K562 (cell line): ENCODE results near the gene SLC2A13. TPM values are rescaled to one million over a fixed set of nuclear protein-coding genes. Genes with fewer than 3 reads are reported as not detected.
A peak's percentile ranks its signal among the peaks of the same experiment; 100 is the strongest.

Experiments used
- ATAC-seq: fragments of 200-7000 bp; cut with Tn5 transposase; 3 replicates; pipeline ENCODE4 v1.9.1; 2020; ENCODE audit warnings: moderate library complexity
- BruUV-seq: library from RNA; stranded (reverse); fragments of 400-500 nt; replicated peaks from 2 replicates; lab custom pipeline; 2021; lab: Mats Ljungman, UMichigan
- CTCF ChIA-PET: fragments of 300-600 bp; formaldehyde crosslinking; extraction: SDS; loops from one replicate; lab custom pipeline; 2021; ENCODE audit warnings: low intra/inter-chr PET ratio; lab: Yijun Ruan, JAX
- POLR2A ChIA-PET: fragments of 300-600, 350-650 bp; sonication (Branson Sonifier 250); formaldehyde crosslinking; extraction: SDS; loops from one replicate; lab custom pipeline; 2021; ENCODE audit warnings: antibody characterized with exemption, inconsistent platforms; lab: Yijun Ruan, JAX
- DNase-seq, 4 experiments: peaks; one replicate each; pipeline versions ENCODE4 v3.0.0 to v3.0.0-alpha.2; 2011 to 2018; ENCODE audit warnings: low spot score in 3 of 4, mixed read lengths in 3 of 4; ENCODE audit errors: extremely low read depth in 1 of 4
- FAIRE-seq: peaks from 2 replicates; lab custom pipeline; 2011; peaks lifted over from hg19 to GRCh38; lab: Jason Lieb, UNC
- H2AFZ ChIP-seq: 2 replicates; pipeline ENCODE4 v1.6.0; 2011; ENCODE audit warnings: low read depth, low read length, control low read depth, inconsistent platforms
- H3K27ac ChIP-seq: fragments of 200-600 bp; 3 replicates; pipeline ENCODE4 v1.8.0; 2011; ENCODE audit warnings: low read depth, mild to moderate bottlenecking, control low read depth, inconsistent platforms, low read length, moderate library complexity, mixed read lengths; ENCODE audit errors: extremely low read depth
- H3K27me3 ChIP-seq, 2 experiments: fragments of 300-600 bp in 1 of 2; 2 replicates in 1 of 2; 3 replicates in 1 of 2; pipeline versions ENCODE4 v1.6.0 to v1.8.0; 2011; ENCODE audit warnings: inconsistent platforms in 2 of 2, low read length in 2 of 2, mild to moderate bottlenecking in 1 of 2, mixed read lengths in 1 of 2, moderate library complexity in 1 of 2; ENCODE audit not compliant: control insufficient read depth in 2 of 2, insufficient read depth in 2 of 2
- H3K36me3 ChIP-seq: fragments of 300-600 bp; 3 replicates; pipeline ENCODE4 v1.8.0; 2011; ENCODE audit warnings: mild to moderate bottlenecking, low read length, inconsistent platforms; ENCODE audit not compliant: control insufficient read depth, insufficient read depth
- H3K4me1 ChIP-seq, 2 experiments: fragments of 200-600 bp in 1 of 2; replicated peaks in 1 of 2; 2 replicates in 1 of 2; 3 replicates in 1 of 2; pipeline versions ENCODE4 v1.5.1 to v1.8.0; 2011; ENCODE audit warnings: inconsistent platforms in 2 of 2, low read length in 2 of 2, mild to moderate bottlenecking in 1 of 2, mixed read lengths in 1 of 2, moderate library complexity in 1 of 2; ENCODE audit not compliant: control insufficient read depth in 2 of 2, insufficient read depth in 2 of 2
- H3K4me2 ChIP-seq: 2 replicates; pipeline ENCODE4 v1.6.1; 2011; ENCODE audit warnings: low read length, control low read depth, inconsistent platforms, mixed read lengths; ENCODE audit not compliant: insufficient read depth
- H3K4me3 ChIP-seq: fragments of 200-600 bp; sonication (generic), shearing (Covaris generic); 2 replicates; pipeline ENCODE4 v1.5.1; 2016; ENCODE audit warnings: control low read depth, inconsistent platforms
- H3K79me2 ChIP-seq: fragments of 200-600 bp; 3 replicates; pipeline ENCODE4 v1.8.0; 2011; ENCODE audit warnings: low read length, inconsistent platforms; ENCODE audit not compliant: control insufficient read depth, insufficient read depth
- H3K9ac ChIP-seq, 2 experiments: 2 replicates each; pipeline versions ENCODE4 v1.6.0 to v1.6.1; 2011; ENCODE audit warnings: low read depth in 2 of 2, low read length in 2 of 2, control low read depth in 1 of 2, inconsistent platforms in 1 of 2, mild to moderate bottlenecking in 1 of 2, mixed read lengths in 1 of 2; ENCODE audit not compliant: insufficient read depth in 1 of 2
- H3K9me1 ChIP-seq: one replicate; pipeline ENCODE4 v1.6.0; 2011; ENCODE audit warnings: inconsistent platforms, mild to moderate bottlenecking, low read length, moderate library complexity; ENCODE audit not compliant: control insufficient read depth, insufficient read depth
- H3K9me3 ChIP-seq: replicated peaks from 2 replicates; pipeline ENCODE4 v1.5.1; 2011; ENCODE audit warnings: low read depth, low read length, inconsistent platforms; ENCODE audit not compliant: control insufficient read depth, insufficient read depth
- H4K20me1 ChIP-seq: replicated peaks from 2 replicates; pipeline ENCODE4 v1.6.1; 2011; ENCODE audit warnings: low read length, inconsistent platforms, mixed read lengths; ENCODE audit not compliant: control insufficient read depth, insufficient read depth
- BMI1 ChIP-seq: fragments of 150-350 bp; IDR thresholded peaks from 2 replicates; pipeline ENCODE4 v1.6.1; 2014; ENCODE audit warnings: low read length
- MEIS2 ChIP-seq: fragments of 450-650 bp; IDR thresholded peaks from 2 replicates; pipeline ENCODE4 v1.6.1; 2014; ENCODE audit warnings: mild to moderate bottlenecking; ENCODE audit not compliant: partially characterized antibody
- MTF1 ChIP-seq: fragments of 250-450 bp; sonication (Bioruptor Pico); IDR thresholded peaks from 2 replicates; pipeline ENCODE4 v1.9.0; 2021; ENCODE audit warnings: moderate library complexity, mild to moderate bottlenecking, inconsistent platforms, borderline replicate concordance
- WGBS: fragments of 100-300 bp; shearing (Covaris generic); methylation state at CpG from one replicate; pipeline ENCODE4 v1.1.6; 2016; ENCODE audit warnings: low coverage, mixed read lengths; ENCODE audit not compliant: insufficient coverage; ENCODE audit errors: missing lambda C conversion rate; 5-methylcytosine and 5-hydroxymethylcytosine counted together
- in situ Hi-C: fragments of 300-500 bp; cut with MboI; formaldehyde crosslinking; loops from 4 replicates; pipeline ENCODE4 v1.15.0; 2018; ENCODE audit warnings: inconsistent platforms, mixed read lengths
- intact Hi-C: fragments of 100-400 bp; cut with micrococcal nuclease; formaldehyde crosslinking; loops from 2 replicates; pipeline ENCODE4 v1.14.2; 2022
- polyA plus RNA-seq, 8 experiments: library from polyadenylated mRNA; depleted of rRNA in 4 of 8; stranded (reverse) in 5 of 8; unstranded in 3 of 8; fragments of >200 nt; fragmentation: Nextera tagmentation in 2 of 8; fragmentation: Illumina TruSeq in 1 of 8; extraction: Ambion mirVana in 2 of 8; extraction: Trizol in 1 of 8; gene quantifications; 2 replicates each; pipeline versions ENCODE4 v1.2.1 to v1.2.3, GENCODE V29; 2011 to 2014; ENCODE audit warnings: inconsistent platforms in 1 of 8, missing spikeins in 1 of 8
- total RNA-seq, 7 experiments: library from RNA; depleted of rRNA in 6 of 7; stranded (reverse); fragments of >200 nt in 6 of 7; fragmentation: Illumina TruSeq in 2 of 7; extraction: Trizol in 2 of 7; gene quantifications; 2 replicates each; pipeline versions ENCODE4 v1.2.1 to v1.2.3, GENCODE V29; 2011 to 2021; ENCODE audit warnings: low replicate concordance in 1 of 7
- TF ChIP-seq, protein P1 (sequence below): IDR thresholded peaks from 2 replicates; pipeline ENCODE4 v1.6.1; 2016; ENCODE audit warnings: missing genetic modification characterization, missing compliant biosample characterization

Gene SLC2A13
- total and polyA plus RNA-seq, 9 of the 15 experiments (the other 6 are each of a cell fraction or from before 2014, with no cell fraction given), result 1.7 to 12.4 (median 9.0) TPM

DNA sequence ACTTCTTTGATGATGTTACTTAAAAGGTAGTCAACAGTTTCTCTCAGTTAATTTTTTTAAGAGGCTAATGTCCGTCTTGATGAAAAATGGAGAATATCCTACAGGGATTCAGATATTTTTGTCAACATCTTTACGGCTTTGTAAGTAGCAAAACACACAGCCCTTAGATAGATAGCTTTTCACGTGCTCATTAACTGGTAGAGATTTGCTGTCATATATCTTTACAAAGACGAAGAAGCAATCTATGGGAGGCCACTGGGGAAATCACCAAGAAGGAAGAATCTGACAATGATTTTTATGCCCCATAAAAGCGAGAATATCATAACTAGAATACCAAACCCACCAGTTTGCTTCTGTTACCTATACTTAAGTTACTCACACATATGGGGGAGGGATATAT is 121.2 kb downstream of the SLC2A13 start:
- in situ Hi-C loops, result no loop called here
- Histone ChIP-seq H3K27me3 (no peaks in the 10 kb centered on the region), H3K4me3 (no peak overlapping the region), H3K4me2 (no peak overlapping the region)
- POLR2A ChIA-PET, result no interaction called here
- TF ChIP-seq BMI1, result no peak
- TF ChIP-seq, protein P1, sequence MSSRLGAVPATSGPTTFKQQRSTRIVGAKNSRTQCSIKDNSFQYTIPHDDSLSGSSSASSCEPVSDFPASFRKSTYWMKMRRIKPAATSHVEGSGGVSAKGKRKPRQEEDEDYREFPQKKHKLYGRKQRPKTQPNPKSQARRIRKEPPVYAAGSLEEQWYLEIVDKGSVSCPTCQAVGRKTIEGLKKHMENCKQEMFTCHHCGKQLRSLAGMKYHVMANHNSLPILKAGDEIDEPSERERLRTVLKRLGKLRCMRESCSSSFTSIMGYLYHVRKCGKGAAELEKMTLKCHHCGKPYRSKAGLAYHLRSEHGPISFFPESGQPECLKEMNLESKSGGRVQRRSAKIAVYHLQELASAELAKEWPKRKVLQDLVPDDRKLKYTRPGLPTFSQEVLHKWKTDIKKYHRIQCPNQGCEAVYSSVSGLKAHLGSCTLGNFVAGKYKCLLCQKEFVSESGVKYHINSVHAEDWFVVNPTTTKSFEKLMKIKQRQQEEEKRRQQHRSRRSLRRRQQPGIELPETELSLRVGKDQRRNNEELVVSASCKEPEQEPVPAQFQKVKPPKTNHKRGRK, result no peak
- TF ChIP-seq, all 486 proteins: peak for 0
- no peaks in the 10 kb centered on the region for H4K20me1 ChIP-seq
- CTCF ChIA-PET, result no interaction called here
- H3K9me1 ChIP-seq, result no peaks in the 10 kb centered on the region
- no peak overlapping the region for H3K27ac ChIP-seq
- no peaks in the 10 kb centered on the region for H3K9me3 ChIP-seq
- H2AFZ ChIP-seq, result no peak overlapping the region
- no peak overlapping the region for H3K9ac ChIP-seq
- no peaks in the 10 kb centered on the region for H3K36me3 ChIP-seq
- FAIRE-seq (no peak), DNase-seq (no peak), ATAC-seq (no peak)
- no TSS peak for BruUV-seq
- no peaks in the 10 kb centered on the region for H3K79me2 ChIP-seq
- H3K4me1 ChIP-seq, result no peaks in the 10 kb centered on the region
- 54% methylated on average over 5 of the region's 5 CpGs for WGBS
- intact Hi-C loops, result no loop called here

DNA sequence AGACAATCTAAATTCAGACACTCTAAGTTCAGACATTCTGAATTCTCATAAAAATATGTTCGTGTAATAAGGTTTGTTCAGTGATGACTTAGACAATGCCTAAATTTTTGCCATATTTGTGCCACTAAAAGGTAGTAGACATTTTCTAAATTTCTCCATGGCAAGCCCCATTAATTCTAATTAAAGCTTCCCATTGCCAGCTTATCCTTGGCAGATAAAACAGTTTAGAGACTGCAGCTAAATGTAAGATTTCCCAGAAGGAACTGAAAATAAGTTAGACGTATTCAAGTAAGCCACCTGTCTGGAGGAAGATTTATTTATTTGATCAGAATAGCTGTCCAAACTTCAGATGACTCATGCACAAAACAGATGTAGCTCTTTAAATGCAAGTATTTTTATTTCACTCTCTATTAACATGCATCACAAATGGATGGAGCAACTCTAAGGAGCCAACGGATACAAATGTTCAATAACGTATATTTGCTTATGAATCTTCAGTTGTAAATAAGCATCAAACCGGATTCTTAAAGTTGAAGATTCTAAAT is 130.4 kb downstream of the SLC2A13 start:
- intact Hi-C loops (no loop called here), in situ Hi-C loops (no loop called here)
- CTCF ChIA-PET, result no interaction called here
- Histone ChIP-seq H3K4me1 (no peaks in the 10 kb centered on the region; a peak in 1 of 5 replicates), H2AFZ (no peak overlapping the region), H3K9me1 (no peaks in the 10 kb centered on the region), H3K9ac (no peak overlapping the region), H3K79me2 (no peaks in the 10 kb centered on the region), H3K27me3 (no peaks in the 10 kb centered on the region), H3K36me3 (no peaks in the 10 kb centered on the region)
- DNase-seq, result no peak
- no peak for ATAC-seq
- POLR2A ChIA-PET, result no interaction called here
- no peak for FAIRE-seq
- WGBS, result 44% methylated on average over 5 of the region's 5 CpGs
- no TSS peak for BruUV-seq
- TF ChIP-seq MTF1 (no peak), MEIS2 (peak; percentile 20)
- TF ChIP-seq, all 486 proteins: peak for 1
- Histone ChIP-seq H3K4me2 (no peak overlapping the region), H4K20me1 (no peaks in the 10 kb centered on the region), H3K4me3 (no peak overlapping the region), H3K9me3 (no peaks in the 10 kb centered on the region), H3K27ac (no peak overlapping the region)
